Neural progenitor cell (in vitro differentiated cells): Measurements from ENCODE around the gene NTM. TPM values are rescaled to one million over a fixed set of nuclear protein-coding genes. Genes with fewer than 3 reads are reported as not detected.

ENCODE experiments used
- DNase-seq: peaks from one replicate; pipeline ENCODE4 v3.0.0-alpha.2; 2016; ENCODE audit warnings: low spot score
- H2AFZ ChIP-seq: fragments of 200-600 bp; sonication (generic); replicated peaks from 2 replicates; pipeline ENCODE4 v1.6.1; 2016; ENCODE audit warnings: antibody characterized with exemption
- H3F3A ChIP-seq: fragments of 200-600 bp; sonication (generic); 2 replicates; pipeline ENCODE4 v1.6.1; 2016; ENCODE audit warnings: antibody characterized with exemption, low read depth
- H3K27ac ChIP-seq: fragments of 200-600 bp; sonication (generic); 2 replicates; pipeline ENCODE4 v1.5.1; 2016; ENCODE audit warnings: mild to moderate bottlenecking
- H3K27me3 ChIP-seq: fragments of 200-600 bp; sonication (generic); 2 replicates; pipeline ENCODE4 v1.6.1; 2016; ENCODE audit warnings: mild to moderate bottlenecking, moderate library complexity
- H3K36me3 ChIP-seq: fragments of 200-600 bp; sonication (generic); 2 replicates; pipeline ENCODE4 v1.5.1; 2016
- H3K4me1 ChIP-seq: fragments of 200-600 bp; sonication (generic); 2 replicates; pipeline ENCODE4 v1.6.1; 2016; ENCODE audit warnings: mixed run types
- H3K4me2 ChIP-seq: fragments of 200-600 bp; sonication (generic); 2 replicates; pipeline ENCODE4 v1.6.1; 2016
- H3K4me3 ChIP-seq: fragments of 200-600 bp; sonication (generic); 2 replicates; pipeline ENCODE4 v1.5.1; 2016
- H3K79me2 ChIP-seq: fragments of 200-600 bp; sonication (generic); 2 replicates; pipeline ENCODE4 v1.6.1; 2016; ENCODE audit warnings: low read depth
- H3K9ac ChIP-seq: fragments of 200-600 bp; sonication (generic); 2 replicates; pipeline ENCODE4 v1.6.1; 2016
- H3K9me3 ChIP-seq: fragments of 200-600 bp; sonication (generic); 2 replicates; pipeline ENCODE4 v1.5.1; 2016; ENCODE audit warnings: low read depth
- H4K20me1 ChIP-seq: fragments of 200-600 bp; sonication (generic); 2 replicates; pipeline ENCODE4 v1.6.1; 2016; ENCODE audit warnings: low read depth
- H3K27ac Mint-ChIP-seq: 3 replicates; pipeline ENCODE4 v1.8.0; 2021; ENCODE audit warnings: mixed read lengths
- H3K27me3 Mint-ChIP-seq: 2 replicates; pipeline ENCODE4 v1.8.0; 2022; ENCODE audit warnings: low read depth, mild to moderate bottlenecking, inconsistent platforms, moderate library complexity, mixed read lengths; ENCODE audit not compliant: insufficient read depth
- H3K36me3 Mint-ChIP-seq: 3 replicates; pipeline ENCODE4 v1.8.0; 2021; ENCODE audit warnings: mixed read lengths
- H3K4me1 Mint-ChIP-seq: 3 replicates; pipeline ENCODE4 v1.8.0; 2021; ENCODE audit warnings: mixed read lengths
- H3K4me3 Mint-ChIP-seq: 3 replicates; pipeline ENCODE4 v1.8.0; 2021; ENCODE audit warnings: mild to moderate bottlenecking, moderate library complexity, mixed read lengths
- H3K9me3 Mint-ChIP-seq: 3 replicates; pipeline ENCODE4 v1.8.0; 2020; ENCODE audit warnings: mixed read lengths
- CTCF ChIP-seq: fragments of 200-600 bp; sonication (generic); IDR thresholded peaks from 2 replicates; pipeline ENCODE4 v1.5.1; 2017; ENCODE audit warnings: antibody characterized with exemption, mild to moderate bottlenecking
- EZH2 ChIP-seq: fragments of 200-600 bp; sonication (generic); IDR thresholded peaks from 2 replicates; pipeline ENCODE4 v1.6.1; 2017; ENCODE audit warnings: antibody characterized with exemption, mild to moderate bottlenecking, moderate library complexity
- EZH2phosphoT487 ChIP-seq: fragments of 200-600 bp; sonication (generic); IDR thresholded peaks from 2 replicates; pipeline ENCODE4 v1.6.1; 2017; ENCODE audit warnings: antibody characterized with exemption
- total RNA-seq: library from RNA; depleted of rRNA; stranded (reverse); fragments of >200 nt; gene quantifications from 2 replicates; pipeline ENCODE4 v1.2.3, GENCODE V29; 2015; ENCODE audit warnings: low replicate concordance

The NTM gene
- total RNA-seq, 1 donor from 2014 or later = 4.3 TPM

- Histone ChIP-seq H3K36me3 (no peaks in the 10 kb centered on the region), H4K20me1 (no peaks in the 10 kb centered on the region), H3K4me1 (peaks cover 11% of the 10 kb centered on the region), H3K79me2 (no peaks in the 10 kb centered on the region), H3K9ac (no peak overlapping the region), H3K4me2 (no peak overlapping the region), H3K27ac (no peak overlapping the region), H2AFZ (no peak overlapping the region), H3K9me3 (no peaks in the 10 kb centered on the region), H3K27me3 (no peaks in the 10 kb centered on the region), H3K4me3 (no peak overlapping the region), H3F3A (no peaks in the 10 kb centered on the region)
- H3K27ac Mint-ChIP-seq = no peak overlapping the region
- no peaks in the 10 kb centered on the region for H3K36me3 Mint-ChIP-seq
- H3K9me3 Mint-ChIP-seq = no peaks in the 10 kb centered on the region
- DNase-seq = no peak
- peaks cover 2% of the 10 kb centered on the region for H3K27me3 Mint-ChIP-seq
- H3K4me1 Mint-ChIP-seq = peaks cover 30% of the 10 kb centered on the region
- no peak overlapping the region for H3K4me3 Mint-ChIP-seq
- TF ChIP-seq EZH2 (no peak), CTCF (no peak), EZH2phosphoT487 (no peak)
These were observed 213.0 kb downstream of the NTM start for GRCh38 chr11:131583421-131583820.

GRCh38 chr11:131583938-131584337 is 213.5 kb downstream of the NTM start:
- Histone ChIP-seq H3K36me3 (no peaks in the 10 kb centered on the region), H3K4me3 (no peak overlapping the region), H3K9me3 (no peaks in the 10 kb centered on the region), H3K27ac (no peak overlapping the region), H2AFZ (no peak overlapping the region), H3F3A (no peaks in the 10 kb centered on the region), H3K4me2 (no peak overlapping the region), H4K20me1 (no peaks in the 10 kb centered on the region), H3K27me3 (no peaks in the 10 kb centered on the region), H3K9ac (no peak overlapping the region), H3K4me1 (peaks cover 11% of the 10 kb centered on the region), H3K79me2 (no peaks in the 10 kb centered on the region)
- H3K36me3 Mint-ChIP-seq = no peaks in the 10 kb centered on the region
- H3K27ac Mint-ChIP-seq = no peak overlapping the region
- H3K27me3 Mint-ChIP-seq = peaks cover 2% of the 10 kb centered on the region
- H3K9me3 Mint-ChIP-seq = no peaks in the 10 kb centered on the region
- peaks cover 33% of the 10 kb centered on the region for H3K4me1 Mint-ChIP-seq
- no peak for DNase-seq
- no peak overlapping the region for H3K4me3 Mint-ChIP-seq
- TF ChIP-seq EZH2 (no peak), EZH2phosphoT487 (no peak), CTCF (no peak)

- Histone ChIP-seq H3K27me3 (no peaks in the 10 kb centered on the region), H3K4me2 (no peak overlapping the region), H3K36me3 (no peaks in the 10 kb centered on the region), H3K9ac (no peak overlapping the region), H3F3A (no peaks in the 10 kb centered on the region), H3K9me3 (no peaks in the 10 kb centered on the region), H3K4me1 (peaks cover 11% of the 10 kb centered on the region), H3K27ac (no peak overlapping the region), H3K79me2 (no peaks in the 10 kb centered on the region), H2AFZ (peak overlapping the region; percentile 82), H4K20me1 (no peaks in the 10 kb centered on the region), H3K4me3 (no peak overlapping the region)
- peak; percentile 64 for DNase-seq
- peaks cover 34% of the 10 kb centered on the region for H3K4me1 Mint-ChIP-seq
- H3K36me3 Mint-ChIP-seq = no peaks in the 10 kb centered on the region
- peaks cover 2% of the 10 kb centered on the region for H3K27me3 Mint-ChIP-seq
- H3K9me3 Mint-ChIP-seq = no peaks in the 10 kb centered on the region
- no peak overlapping the region for H3K4me3 Mint-ChIP-seq
- H3K27ac Mint-ChIP-seq = no peak overlapping the region
- peak; percentile 65 for TF ChIP-seq CTCF
- no peak for TF ChIP-seq EZH2
These were observed 214.6 kb downstream of the NTM start for GRCh38 chr11:131584785-131585592.
